ENCODE results near the gene KRTAP10-11. TPM values are rescaled to one million over a fixed set of nuclear protein-coding genes. Genes with fewer than 3 reads are reported as not detected.
"Not testable (repeated sequence)": the region's sequence is repeated elsewhere in the genome, so short reads cannot be mapped to it uniquely, and the experiment has no call there.

KRTAP10-11 gene
- total RNA-seq, 2 donors from 2014 or later, result not detected

GRCh38 chr21:44637018-44637850 is 9.0 kb upstream of the KRTAP10-11 start, which contains the start of gene KRTAP10-10:
Gene KRTAP10-10 (plus strand): TSS chr21:44637356. CDS start chr21:44637418, 62 bp downstream.
- H3K9me3 Mint-ChIP-seq, result peaks cover 11 to 16% of the 10 kb centered on the region in 2 donors
- no peaks in the 10 kb centered on the region for H3K27me3 Mint-ChIP-seq (ENCODE audit: low read depth)
- H3K36me3 Mint-ChIP-seq (ENCODE audit: insufficient read depth in 2 of 2), result peaks cover 9 to 10% of the 10 kb centered on the region in 2 donors
- H3K4me1 Mint-ChIP-seq (ENCODE audit: low read depth), result no peaks in the 10 kb centered on the region
- no peak for DNase-seq
- no peak for ATAC-seq (replicated peaks in 1 of 2)
- no peak within 1 kb of the TSS for H3K4me3 Mint-ChIP-seq
- no peak within 1 kb of the TSS for H3K27ac Mint-ChIP-seq

DNA sequence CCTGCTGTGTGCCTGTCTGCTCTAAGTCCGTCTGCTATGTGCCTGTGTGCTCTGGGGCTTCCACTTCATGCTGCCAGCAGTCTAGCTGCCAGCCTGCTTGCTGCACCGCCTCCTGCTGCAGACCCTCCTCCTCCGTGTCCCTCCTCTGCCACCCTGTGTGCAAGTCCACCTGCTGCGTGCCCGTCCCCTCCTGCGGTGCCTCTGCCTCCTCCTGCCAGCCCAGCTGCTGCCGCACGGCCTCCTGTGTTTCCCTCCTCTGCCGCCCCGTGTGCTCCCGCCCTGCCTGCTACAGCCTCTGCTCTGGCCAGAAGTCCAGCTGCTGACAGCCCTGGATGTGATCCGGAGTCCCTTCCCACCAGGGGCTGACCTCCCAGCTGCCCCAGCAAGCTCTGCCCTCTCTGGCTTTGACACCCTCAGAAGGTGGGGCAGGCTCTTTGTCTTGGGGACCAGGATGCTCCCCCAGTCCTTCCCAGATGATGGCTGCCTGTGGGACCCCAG is 8.3 kb upstream of the KRTAP10-11 start:
- H3K27ac Mint-ChIP-seq; H3K27me3 Mint-ChIP-seq (ENCODE audit: low read depth); ATAC-seq (replicated peaks in 1 of 2); DNase-seq; H3K4me3 Mint-ChIP-seq; H3K4me1 Mint-ChIP-seq (ENCODE audit: low read depth): not testable (repeated sequence)
- H3K36me3 Mint-ChIP-seq (ENCODE audit: insufficient read depth in 2 of 2), result peaks cover 9 to 12% of the 10 kb centered on the region in 2 donors
- peaks cover 11 to 17% of the 10 kb centered on the region in 2 donors for H3K9me3 Mint-ChIP-seq

GRCh38 chr21:44638506-44639330 is 7.5 kb upstream of the KRTAP10-11 start:
- not testable (repeated sequence) for H3K4me1 Mint-ChIP-seq (ENCODE audit: low read depth); ATAC-seq (replicated peaks in 1 of 2); H3K27ac Mint-ChIP-seq; H3K4me3 Mint-ChIP-seq; DNase-seq; H3K36me3 Mint-ChIP-seq (ENCODE audit: insufficient read depth in 2 of 2); H3K27me3 Mint-ChIP-seq (ENCODE audit: low read depth)
- peaks cover 14 to 20% of the 10 kb centered on the region in 2 donors for H3K9me3 Mint-ChIP-seq

GRCh38 chr21:44639331-44639655 is 6.9 kb upstream of the KRTAP10-11 start:
- no peak overlapping the region for H3K27ac Mint-ChIP-seq
- H3K36me3 Mint-ChIP-seq (ENCODE audit: insufficient read depth in 2 of 2), result peaks cover 8 to 10% of the 10 kb centered on the region in 2 donors
- peaks cover 16 to 20% of the 10 kb centered on the region in 2 donors for H3K9me3 Mint-ChIP-seq
- H3K27me3 Mint-ChIP-seq (ENCODE audit: low read depth), result no peaks in the 10 kb centered on the region
- H3K4me3 Mint-ChIP-seq, result no peak overlapping the region
- H3K4me1 Mint-ChIP-seq (ENCODE audit: low read depth), result no peaks in the 10 kb centered on the region
- ATAC-seq (replicated peaks in 1 of 2), result no peak
- no peak for DNase-seq

- Mint-ChIP-seq H3K4me3 (no peak overlapping the region), H3K27me3 (ENCODE audit: low read depth) (no peaks in the 10 kb centered on the region), H3K4me1 (ENCODE audit: low read depth) (no peaks in the 10 kb centered on the region), H3K36me3 (ENCODE audit: insufficient read depth in 2 of 2) (peaks cover 13 to 16% of the 10 kb centered on the region in 2 donors), H3K27ac (no peak overlapping the region), H3K9me3 (peaks cover 17 to 21% of the 10 kb centered on the region in 2 donors)
- DNase-seq (no peak), ATAC-seq (replicated peaks in 1 of 2) (no peak)
These were observed 5.5 kb upstream of the KRTAP10-11 start for GRCh38 chr21:44640761-44641160.

DNA sequence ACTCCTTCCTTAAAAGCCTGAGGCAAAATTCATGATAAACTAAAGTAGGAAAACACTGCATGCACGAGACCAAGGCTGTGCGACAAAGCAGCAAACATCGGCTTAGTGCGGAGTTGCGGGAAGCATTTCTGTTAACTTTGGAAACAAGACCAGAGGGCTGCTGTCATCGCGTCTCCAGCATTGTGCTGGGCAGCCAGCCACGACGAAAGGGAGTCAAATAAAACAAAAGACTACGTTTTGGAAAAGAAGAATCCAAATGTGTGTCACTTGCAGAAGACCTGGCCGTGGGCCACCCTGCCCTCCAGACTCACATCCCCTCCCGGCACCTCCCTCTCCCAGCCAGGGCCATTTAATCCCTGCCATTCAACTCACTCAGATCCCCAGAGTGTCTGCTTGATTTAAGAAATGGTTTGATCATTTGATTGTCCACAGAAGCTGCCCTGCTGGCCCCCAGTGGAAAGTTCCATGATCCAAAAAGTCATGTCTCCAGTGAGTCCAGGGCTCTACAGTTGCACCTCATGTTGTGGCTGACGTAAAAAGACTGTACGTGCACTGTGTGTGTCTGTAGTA is 2.4 kb upstream of the KRTAP10-11 start:
- no peak for ATAC-seq (replicated peaks in 1 of 2)
- DNase-seq, result no peak
- H3K27me3 Mint-ChIP-seq (ENCODE audit: low read depth), result no peaks in the 10 kb centered on the region
- peaks cover 16 to 19% of the 10 kb centered on the region in 2 donors for H3K36me3 Mint-ChIP-seq (ENCODE audit: insufficient read depth in 2 of 2)
- no peaks in the 10 kb centered on the region for H3K4me1 Mint-ChIP-seq (ENCODE audit: low read depth)
- H3K4me3 Mint-ChIP-seq, result no peak overlapping the region
- peaks cover 19 to 21% of the 10 kb centered on the region in 2 donors for H3K9me3 Mint-ChIP-seq
- H3K27ac Mint-ChIP-seq, result peak overlapping the region; percentile 87

DNA sequence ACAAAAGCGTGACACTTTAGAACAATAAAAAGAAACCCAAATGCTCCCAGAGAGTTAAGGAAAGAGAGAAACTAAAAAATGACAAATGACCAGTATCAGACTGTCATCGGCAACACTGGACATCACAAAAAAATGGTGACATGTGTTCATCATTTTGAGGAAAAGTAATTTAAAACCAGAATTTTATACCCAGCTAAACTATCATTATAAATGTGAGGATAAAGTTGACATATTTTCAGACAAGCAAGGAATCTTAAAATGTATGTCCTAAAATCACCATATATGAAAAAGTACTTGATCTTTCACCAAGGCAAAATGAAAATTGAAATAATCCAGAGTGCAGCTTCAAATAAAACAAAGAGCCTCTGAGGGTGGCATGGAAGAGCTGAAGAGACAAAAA is 1.3 kb upstream of the KRTAP10-11 start:
- DNase-seq (no peak), ATAC-seq (replicated peaks in 1 of 2) (no peak)
- H3K4me3 Mint-ChIP-seq, result no peak overlapping the region
- H3K36me3 Mint-ChIP-seq (ENCODE audit: insufficient read depth in 2 of 2), result peaks cover 16 to 19% of the 10 kb centered on the region in 2 donors
- peaks cover 19 to 21% of the 10 kb centered on the region in 2 donors for H3K9me3 Mint-ChIP-seq
- no peaks in the 10 kb centered on the region for H3K27me3 Mint-ChIP-seq (ENCODE audit: low read depth)
- no peaks in the 10 kb centered on the region for H3K4me1 Mint-ChIP-seq (ENCODE audit: low read depth)
- peak overlapping the region; percentile 87 for H3K27ac Mint-ChIP-seq

DNA sequence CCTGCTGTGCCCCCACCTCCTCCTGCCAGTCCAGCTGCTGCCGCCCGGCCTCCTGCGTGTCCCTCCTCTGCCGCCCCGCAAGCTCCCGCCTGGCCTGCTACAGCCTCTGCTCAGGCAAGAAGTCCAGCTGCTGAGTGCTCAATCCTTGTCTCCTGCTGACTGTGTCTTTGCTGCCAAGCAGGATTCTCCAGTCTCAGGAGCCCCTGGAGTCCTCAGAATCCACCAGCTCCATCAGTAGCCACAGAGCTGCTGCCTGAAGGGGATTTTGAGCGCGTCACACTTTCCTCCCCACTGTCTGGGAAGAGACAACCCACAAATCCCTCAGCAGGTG is 973 bp downstream of the KRTAP10-11 start:
- Mint-ChIP-seq H3K27ac (no peak overlapping the region), H3K4me1 (ENCODE audit: low read depth) (no peaks in the 10 kb centered on the region), H3K9me3 (peaks cover 13 to 15% of the 10 kb centered on the region in 2 donors), H3K27me3 (ENCODE audit: low read depth) (no peaks in the 10 kb centered on the region), H3K4me3 (no peak overlapping the region), H3K36me3 (ENCODE audit: insufficient read depth in 2 of 2) (peaks cover 13% of the 10 kb centered on the region in 2 donors)
- DNase-seq (no peak), ATAC-seq (replicated peaks in 1 of 2) (no peak)

DNA sequence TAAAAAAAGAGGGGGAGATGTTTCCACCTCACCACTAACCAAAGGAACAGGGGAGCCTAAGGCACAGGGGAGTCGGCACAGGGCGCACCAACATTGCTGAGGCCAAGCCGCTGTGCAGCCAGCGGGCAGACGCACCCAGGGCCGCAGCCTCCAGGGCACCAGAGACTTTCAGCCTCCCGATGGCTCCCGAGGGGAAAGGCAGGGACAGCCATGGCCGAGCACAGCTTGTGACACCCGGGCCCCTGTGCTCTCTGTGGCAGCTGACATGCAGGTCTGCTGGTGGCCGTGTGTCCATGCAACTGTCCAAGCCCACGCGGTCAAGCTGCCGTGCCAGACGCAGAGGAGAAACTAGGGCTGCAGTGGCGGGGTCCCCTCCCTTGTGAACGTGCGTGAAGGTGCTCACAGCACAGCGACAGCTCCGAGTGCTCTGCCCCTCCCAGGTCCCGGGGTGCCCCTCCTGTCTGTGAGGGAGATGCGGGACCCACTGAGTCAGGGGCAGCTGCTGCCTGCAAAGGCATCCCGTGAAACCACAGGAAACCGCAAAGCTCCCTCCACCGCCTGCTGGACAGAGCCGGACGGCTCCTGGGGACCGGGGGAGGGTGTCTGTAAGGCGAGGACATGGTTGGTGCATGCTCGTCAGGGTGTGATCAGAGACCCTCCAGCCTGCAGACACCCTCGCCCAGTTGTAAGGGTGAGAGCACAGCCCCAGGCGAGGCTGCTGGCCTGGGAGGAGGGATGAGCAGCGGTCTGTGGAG is 2.5 kb downstream of the KRTAP10-11 start:
- no peaks in the 10 kb centered on the region for H3K27me3 Mint-ChIP-seq (ENCODE audit: low read depth)
- peaks cover 3% of the 10 kb centered on the region for H3K4me1 Mint-ChIP-seq (ENCODE audit: low read depth)
- H3K9me3 Mint-ChIP-seq, result peaks cover 6% of the 10 kb centered on the region in 2 donors
- H3K4me3 Mint-ChIP-seq, result no peak overlapping the region
- ATAC-seq (replicated peaks in 1 of 2) (no peak), DNase-seq (no peak)
- H3K36me3 Mint-ChIP-seq (ENCODE audit: insufficient read depth in 2 of 2), result peaks cover 13 to 17% of the 10 kb centered on the region in 2 donors
- no peak overlapping the region for H3K27ac Mint-ChIP-seq

DNA sequence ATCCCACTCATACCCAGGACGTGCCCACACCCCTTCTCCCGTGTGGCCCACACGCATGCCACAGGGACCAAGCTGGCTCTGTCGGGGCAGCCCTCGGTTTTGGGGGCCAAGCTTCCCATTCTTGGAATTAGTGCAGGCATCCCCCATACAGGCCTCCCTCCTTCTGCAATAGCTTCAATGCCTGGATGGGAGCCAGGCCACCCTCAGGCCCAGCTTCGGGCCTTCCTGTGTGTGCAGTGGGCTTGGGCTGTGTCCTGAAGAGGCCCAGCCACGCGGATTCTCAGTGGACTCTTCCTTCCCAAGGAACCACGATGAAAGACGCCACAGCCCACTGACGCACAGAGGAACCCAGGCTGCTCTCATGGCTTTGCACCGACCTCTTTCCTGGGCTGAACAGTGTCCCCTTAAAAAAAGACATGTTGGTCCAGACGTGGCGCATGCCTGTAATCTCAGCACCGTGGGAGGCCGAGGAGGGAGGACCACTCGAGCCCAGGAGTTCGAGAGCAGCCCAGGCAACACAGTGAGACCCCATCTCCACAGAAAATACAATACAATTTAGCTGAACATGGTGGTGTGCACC is 3.4 kb downstream of the KRTAP10-11 start:
- DNase-seq (no peak), ATAC-seq (replicated peaks in 1 of 2) (no peak)
- no peak overlapping the region for H3K4me3 Mint-ChIP-seq
- no peak overlapping the region for H3K27ac Mint-ChIP-seq
- peaks cover 2% of the 10 kb centered on the region in 2 donors for H3K9me3 Mint-ChIP-seq
- peaks cover 10% of the 10 kb centered on the region for H3K4me1 Mint-ChIP-seq (ENCODE audit: low read depth)
- H3K27me3 Mint-ChIP-seq (ENCODE audit: low read depth), result no peaks in the 10 kb centered on the region
- H3K36me3 Mint-ChIP-seq (ENCODE audit: insufficient read depth in 2 of 2), result peaks cover 9 to 14% of the 10 kb centered on the region in 2 donors

- Mint-ChIP-seq H3K4me3 (no peak overlapping the region), H3K36me3 (ENCODE audit: insufficient read depth in 2 of 2) (peaks cover 7 to 11% of the 10 kb centered on the region in 2 donors), H3K27ac (no peak overlapping the region), H3K4me1 (ENCODE audit: low read depth) (peaks cover 16% of the 10 kb centered on the region), H3K9me3 (peaks cover 0 to 2% of the 10 kb centered on the region in 2 donors), H3K27me3 (ENCODE audit: low read depth) (no peaks in the 10 kb centered on the region)
- ATAC-seq (replicated peaks in 1 of 2) (no peak), DNase-seq (no peak)
These were observed 4.2 kb downstream of the KRTAP10-11 start for GRCh38 chr21:44650265-44650972.

All from activated T-cell treated with anti-CD3 and anti-CD28 coated beads, Interleukin-2, amount 50 U/mL, for 72 hours (primary cell).